Measurements from ENCODE around the gene MAPK6. TPM values are rescaled to one million over a fixed set of nuclear protein-coding genes. Genes with fewer than 3 reads are reported as not detected.

The MAPK6 gene
- polyA plus RNA-seq, 3 donors, result 8.6 to 11.0 (median 10.2) TPM

GRCh38 chr15:52010633-52011595 is 8.1 kb upstream of the MAPK6 start:
- no peak overlapping the region for H3K4me3 ChIP-seq (replicated peaks in 1 of 3; ENCODE audit: low read depth in 2 of 3, low read length in 3 of 3)
- H2AFZ ChIP-seq (ENCODE audit: insufficient read depth, low read depth, low read length, poor library complexity, severe bottlenecking), result no peak overlapping the region
- DNase-seq, result peak in 1 of 3 donors; percentile 28
- peaks cover 47 to 62% of the 10 kb centered on the region in 2 donors for H3K4me1 ChIP-seq (ENCODE audit: control insufficient read depth in 1 of 2, insufficient read depth in 2 of 2, low read length in 2 of 2)
- no peaks in the 10 kb centered on the region for H3K36me3 Mint-ChIP-seq
- peaks cover 0 to 4% (median 0%) of the 10 kb centered on the region in 3 donors for H3K27me3 Mint-ChIP-seq (ENCODE audit: low read depth in 3 of 3)
- H3K36me3 ChIP-seq (replicated peaks in 1 of 2; ENCODE audit: control insufficient read depth in 1 of 2, insufficient read depth in 2 of 2, low read length in 2 of 2), result no peaks in the 10 kb centered on the region
- intact Hi-C loops (cut with micrococcal nuclease), result loop anchor here in 1 of 2 donors (5.0 to 10.0 kb wide), 2 partner anchors 39 to 386 kb away; partner anchors contain the start of genes DMXL2 and LEO1
- TF ChIP-seq CTCF (IDR thresholded peaks at IDR 0.05), result no peak
- H3K27ac ChIP-seq (ENCODE audit: low read depth in 1 of 2, low read length in 2 of 2), result no peak overlapping the region
- no peaks in the 10 kb centered on the region for H3K79me2 ChIP-seq (ENCODE audit: insufficient read depth, low read length)
- H3K27me3 ChIP-seq (ENCODE audit: control insufficient read depth in 2 of 2, insufficient read depth in 2 of 2, low read length in 2 of 2), result no peaks in the 10 kb centered on the region
- H3K27ac Mint-ChIP-seq, result no peak overlapping the region
- no peaks in the 10 kb centered on the region for H4K20me1 ChIP-seq (ENCODE audit: insufficient read depth, low read length)
- H3K9me3 Mint-ChIP-seq, result peaks cover 0 to 2% (median 0%) of the 10 kb centered on the region in 7 donors
- no peak overlapping the region for H3K4me2 ChIP-seq (replicated peaks; ENCODE audit: extremely low read depth, low read length, poor library complexity, severe bottlenecking)
- no peak overlapping the region for H3K4me3 Mint-ChIP-seq
- whole genome bisulfite sequencing (ENCODE audit: insufficient coverage), result 93% methylated on average over 4 of the region's 14 CpGs
- H3K9me3 ChIP-seq (replicated peaks in 1 of 2; ENCODE audit: control insufficient read depth in 1 of 2, insufficient read depth in 1 of 2, low read length in 2 of 2), result no peaks in the 10 kb centered on the region
- peaks cover 46% of the 10 kb centered on the region for H3K4me1 Mint-ChIP-seq
- no peak overlapping the region for H3K9ac ChIP-seq (ENCODE audit: insufficient read depth, low read length, poor library complexity, severe bottlenecking)

- H4K20me1 ChIP-seq (ENCODE audit: insufficient read depth, low read length), result no peaks in the 10 kb centered on the region
- peaks cover 54% of the 10 kb centered on the region for H3K4me1 Mint-ChIP-seq
- TF ChIP-seq CTCF (IDR thresholded peaks at IDR 0.05), result no peak
- no peak overlapping the region for H3K9ac ChIP-seq (ENCODE audit: insufficient read depth, low read length, poor library complexity, severe bottlenecking)
- peaks cover 0 to 2% (median 0%) of the 10 kb centered on the region in 7 donors for H3K9me3 Mint-ChIP-seq
- DNase-seq, result no peak
- peaks cover 55 to 69% of the 10 kb centered on the region in 2 donors for H3K4me1 ChIP-seq (ENCODE audit: control insufficient read depth in 1 of 2, insufficient read depth in 2 of 2, low read length in 2 of 2)
- no peak overlapping the region for H3K27ac ChIP-seq (ENCODE audit: low read depth in 1 of 2, low read length in 2 of 2)
- no peaks in the 10 kb centered on the region for H3K27me3 ChIP-seq (ENCODE audit: control insufficient read depth in 2 of 2, insufficient read depth in 2 of 2, low read length in 2 of 2)
- no peak overlapping the region for H3K4me3 Mint-ChIP-seq
- H3K9me3 ChIP-seq (replicated peaks in 1 of 2; ENCODE audit: control insufficient read depth in 1 of 2, insufficient read depth in 1 of 2, low read length in 2 of 2), result no peaks in the 10 kb centered on the region
- H2AFZ ChIP-seq (ENCODE audit: insufficient read depth, low read depth, low read length, poor library complexity, severe bottlenecking), result no peak overlapping the region
- no peaks in the 10 kb centered on the region for H3K36me3 Mint-ChIP-seq
- peak overlapping the region in 1 of 7 donors; percentile 77 for H3K27ac Mint-ChIP-seq
- peaks cover 0 to 4% (median 0%) of the 10 kb centered on the region in 3 donors for H3K27me3 Mint-ChIP-seq (ENCODE audit: low read depth in 3 of 3)
- no peak overlapping the region for H3K4me3 ChIP-seq (replicated peaks in 1 of 3; ENCODE audit: low read depth in 2 of 3, low read length in 3 of 3)
- H3K36me3 ChIP-seq (replicated peaks in 1 of 2; ENCODE audit: control insufficient read depth in 1 of 2, insufficient read depth in 2 of 2, low read length in 2 of 2), result no peaks in the 10 kb centered on the region
- intact Hi-C loops (cut with micrococcal nuclease), result loop anchor here in 1 of 2 donors (5.0 to 10.0 kb wide), 2 partner anchors 39 to 387 kb away; partner anchors contain the start of genes DMXL2 and LEO1
- no peak overlapping the region for H3K4me2 ChIP-seq (replicated peaks; ENCODE audit: extremely low read depth, low read length, poor library complexity, severe bottlenecking)
- WGBS (ENCODE audit: insufficient coverage), result 82% methylated on average over 1 of the region's 3 CpGs
- H3K79me2 ChIP-seq (ENCODE audit: insufficient read depth, low read length), result no peaks in the 10 kb centered on the region
Measured at GRCh38 chr15:52011711-52012144, 7.3 kb upstream of the MAPK6 start.

All from CD14-positive monocyte (primary cell).